ENCODE data around the gene ELF2.
"Not testable (repeated sequence)": the region's sequence is repeated elsewhere in the genome, so short reads cannot be mapped to it uniquely, and the experiment has no call there.

ELF2 gene
- 18.3 to 52.9 (median 32.7) reads per million in 17 experiments for total RNA-seq

- DNase-seq, result peak; percentile 94 to 97 (median 96)
Measured at GRCh38 chr4:139177049-139177868, at the start of gene ELF2. Gene ELF2 (minus strand): TSS chr4:139177218. CDS start chr4:139137701, 39,517 bp downstream.

DNA sequence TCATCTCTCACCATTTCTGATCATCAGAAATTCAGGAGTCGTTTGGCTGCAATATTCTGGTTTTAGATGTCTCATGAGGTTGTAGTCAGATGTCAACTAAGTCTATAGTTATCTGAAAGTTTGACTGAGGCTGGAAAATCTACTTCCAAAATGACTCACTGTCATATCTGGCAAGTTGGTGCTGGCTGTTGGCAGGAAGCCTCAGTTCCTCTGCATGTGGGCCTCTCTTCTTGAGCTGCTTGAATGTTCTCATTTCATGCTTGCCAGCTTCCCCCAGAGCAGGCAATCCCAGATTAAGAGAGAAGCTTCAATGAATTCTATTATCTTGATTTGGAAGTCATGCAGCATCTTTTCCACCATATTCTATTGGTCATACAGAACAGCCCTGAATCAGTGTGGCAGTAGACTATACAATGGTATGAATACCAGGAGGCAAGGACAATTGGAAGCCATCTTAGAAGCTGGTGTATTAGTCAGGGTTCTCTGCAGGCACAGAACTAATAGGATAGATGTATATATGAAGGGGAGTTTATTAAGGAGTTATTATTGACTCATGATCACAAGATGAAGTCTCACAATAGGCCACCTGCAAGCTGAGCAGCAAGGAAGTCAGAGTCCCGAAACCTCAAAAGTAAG lies 46.8 kb upstream of the ELF2 start:
- peak; percentile 54 to 72 (median 71) for DNase-seq

- DNase-seq, result no peak
Measured at GRCh38 chr4:139222215-139222614, 45.2 kb upstream of the ELF2 start.

DNA sequence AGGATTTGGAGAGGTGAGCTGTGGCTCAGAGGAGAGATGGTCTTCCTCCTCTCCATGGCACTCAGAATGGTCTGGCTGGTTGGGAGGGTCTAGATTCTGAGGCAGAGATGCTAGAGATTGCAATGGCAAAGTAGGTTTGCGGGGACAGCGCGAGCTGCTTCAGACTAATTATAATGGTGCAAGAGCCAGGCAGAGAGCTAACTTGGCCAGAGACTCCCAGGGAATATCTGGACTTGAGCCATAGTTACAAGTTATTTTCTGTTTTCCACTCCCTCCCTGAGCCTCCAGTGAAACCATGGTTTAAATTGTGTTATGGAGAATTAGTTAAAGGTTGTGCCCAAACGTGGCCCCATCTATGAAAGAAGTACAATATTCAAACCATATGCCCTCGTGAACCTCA lies 44.7 kb upstream of the ELF2 start:
- DNase-seq, result no peak

DNA sequence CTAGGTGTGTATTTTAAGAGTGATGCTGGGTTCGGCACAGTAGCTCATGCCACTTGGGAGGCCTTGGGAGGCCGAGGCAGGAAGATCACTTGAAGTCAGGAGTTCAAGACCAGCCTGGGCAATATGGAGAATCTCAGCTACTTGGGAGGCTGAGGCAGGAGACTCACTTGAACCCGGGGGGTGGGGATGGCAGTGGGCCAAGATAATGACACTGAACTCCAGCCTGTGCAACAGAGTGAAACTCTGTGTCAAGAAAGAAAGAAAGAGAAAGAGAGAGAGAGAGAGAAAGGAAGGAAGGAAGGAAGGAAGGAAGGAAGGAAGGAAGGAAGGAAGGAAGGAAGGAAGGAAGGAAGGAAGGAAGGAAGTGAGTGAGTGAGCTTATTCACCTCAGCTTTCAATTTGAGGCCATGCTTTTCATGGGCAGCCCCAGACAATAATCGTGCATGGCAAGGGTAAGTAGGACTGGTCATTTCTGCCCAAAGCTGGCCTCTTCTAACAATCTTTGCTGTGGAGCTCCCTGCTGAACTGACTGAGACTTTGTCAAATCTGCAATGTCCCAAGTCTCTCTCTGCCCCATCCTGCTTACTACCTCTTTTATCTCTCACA lies 42.5 kb upstream of the ELF2 start:
- DNase-seq, result no peak

- DNase-seq, result peak; percentile 75 to 90 (median 87)
Measured at GRCh38 chr4:139214039-139214534, 37.1 kb upstream of the ELF2 start.

GRCh38 chr4:139213633-139214032 lies 36.6 kb upstream of the ELF2 start:
- not testable (repeated sequence) for DNase-seq

DNA sequence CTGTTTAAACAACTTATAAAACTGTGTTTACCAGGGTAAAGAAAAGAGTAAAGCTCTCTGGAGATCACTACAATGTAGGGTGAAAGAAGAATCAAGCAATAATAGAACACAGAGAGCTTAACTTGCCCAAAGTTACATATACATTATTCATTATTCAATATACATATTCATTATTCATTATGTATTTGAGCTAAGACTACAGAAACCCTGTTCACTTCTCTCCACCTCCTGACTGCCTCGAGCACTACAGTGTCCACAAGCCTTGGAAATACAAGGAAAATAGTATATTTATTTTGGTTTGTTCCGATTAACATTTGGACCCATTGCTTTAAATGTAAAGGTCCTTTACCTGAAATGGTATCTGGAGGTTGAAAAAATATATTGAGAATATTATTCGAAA lies 35.9 kb upstream of the ELF2 start:
- no peak for DNase-seq

DNA sequence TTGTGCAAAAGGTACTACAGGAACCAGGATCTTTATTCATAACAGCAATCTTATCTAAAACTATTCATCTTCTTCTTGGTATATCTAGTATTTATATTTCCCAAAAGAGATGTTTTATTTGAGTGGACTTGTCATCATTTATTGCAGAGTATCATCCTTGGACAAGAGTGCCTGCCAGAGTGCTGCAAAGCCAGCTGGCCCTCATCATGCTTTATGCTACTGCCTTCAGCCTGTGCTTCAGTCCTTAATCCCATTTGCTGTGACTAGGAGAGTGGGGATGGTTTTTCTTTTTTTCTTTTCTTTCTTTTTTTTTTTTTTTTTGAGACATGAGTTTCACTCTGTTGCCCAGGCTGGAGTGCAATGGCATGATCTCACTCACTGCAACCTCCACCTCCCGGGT lies 33.5 kb upstream of the ELF2 start:
- DNase-seq, result no peak

DNA sequence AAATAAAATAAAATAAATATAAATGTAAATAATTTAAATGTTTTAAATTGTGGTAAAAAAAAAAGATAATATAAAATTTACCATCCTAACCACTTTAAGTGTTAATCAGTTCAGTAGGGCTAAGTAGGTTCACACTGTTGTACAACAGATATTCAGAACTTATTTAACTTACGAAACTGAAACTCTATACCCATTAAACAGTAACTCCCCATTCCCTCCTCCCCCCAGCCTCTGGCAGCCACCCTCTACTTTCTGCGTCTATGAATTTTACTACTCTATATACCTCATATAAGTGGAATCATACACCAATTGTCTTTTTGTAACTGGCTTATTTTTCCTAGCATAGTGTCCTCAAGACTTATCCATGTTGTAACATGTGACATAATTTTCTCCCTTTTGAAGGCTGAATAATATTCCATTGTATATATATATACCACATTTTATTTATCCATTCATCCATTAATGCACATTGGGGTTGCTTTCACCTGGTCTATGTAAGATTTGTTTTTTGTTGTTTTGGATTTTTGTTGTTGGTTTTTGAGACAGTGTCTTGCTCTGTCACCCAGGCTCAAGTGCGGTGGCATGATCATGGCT lies 32.5 kb upstream of the ELF2 start:
- DNase-seq, result no peak

DNA sequence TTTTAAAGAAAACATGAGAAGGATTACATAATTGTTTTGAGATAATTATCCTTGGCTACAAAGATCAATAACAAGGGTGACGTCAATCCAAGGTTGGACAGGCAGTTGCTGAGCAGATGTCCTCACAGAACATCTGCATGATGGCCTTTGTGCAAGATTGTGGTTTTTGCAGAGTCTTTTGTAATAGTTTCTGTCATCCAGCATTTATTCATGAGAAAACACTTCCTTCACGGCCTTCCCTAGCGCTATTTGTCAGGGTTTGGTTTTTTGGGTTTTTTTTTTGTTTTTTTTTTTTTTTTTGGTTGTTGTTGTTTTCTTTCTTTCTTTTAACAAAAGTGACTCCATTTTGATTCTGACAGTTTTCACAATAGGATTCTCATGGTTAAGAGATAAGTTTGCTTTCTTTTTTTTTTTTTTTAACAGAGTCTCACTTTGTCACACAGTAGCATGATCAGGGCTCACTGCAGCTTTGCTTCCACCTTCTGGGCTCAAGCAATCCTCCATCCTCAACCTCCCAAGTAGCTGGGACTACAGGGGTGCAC lies 31.5 kb upstream of the ELF2 start:
- DNase-seq, result peak; percentile 86 to 97 (median 90)

DNA sequence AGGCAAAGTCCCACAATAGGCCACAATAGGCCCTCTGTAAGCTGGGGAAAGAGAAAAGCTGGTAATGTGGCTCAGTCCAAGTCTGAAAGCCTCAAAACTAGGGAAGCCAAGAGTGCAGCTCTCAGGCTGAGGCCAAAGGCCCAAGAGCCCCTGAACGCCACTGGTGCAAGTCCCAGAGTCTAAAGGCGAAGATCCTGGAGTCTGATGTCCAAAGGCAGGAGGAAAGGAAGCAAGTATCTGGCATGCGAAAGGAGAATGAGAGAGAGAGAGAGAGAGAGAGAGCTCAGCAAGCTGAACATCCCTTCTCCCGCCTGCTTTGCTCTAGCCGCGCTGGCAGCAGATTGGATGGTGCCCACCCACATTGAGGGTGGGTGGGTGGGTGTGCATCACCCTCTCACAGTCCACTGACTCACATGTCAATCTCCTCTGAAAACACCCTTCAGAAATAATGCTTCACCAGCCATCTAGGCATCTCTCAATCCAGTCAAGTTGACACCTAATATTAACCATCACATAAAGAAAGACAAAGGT lies 30.9 kb upstream of the ELF2 start:
- DNase-seq, result peak in 2 of 4 experiments; percentile 32 to 72

- peak; percentile 41 to 58 (median 52) for DNase-seq
Measured at GRCh38 chr4:139207247-139207646, 30.2 kb upstream of the ELF2 start.

DNA sequence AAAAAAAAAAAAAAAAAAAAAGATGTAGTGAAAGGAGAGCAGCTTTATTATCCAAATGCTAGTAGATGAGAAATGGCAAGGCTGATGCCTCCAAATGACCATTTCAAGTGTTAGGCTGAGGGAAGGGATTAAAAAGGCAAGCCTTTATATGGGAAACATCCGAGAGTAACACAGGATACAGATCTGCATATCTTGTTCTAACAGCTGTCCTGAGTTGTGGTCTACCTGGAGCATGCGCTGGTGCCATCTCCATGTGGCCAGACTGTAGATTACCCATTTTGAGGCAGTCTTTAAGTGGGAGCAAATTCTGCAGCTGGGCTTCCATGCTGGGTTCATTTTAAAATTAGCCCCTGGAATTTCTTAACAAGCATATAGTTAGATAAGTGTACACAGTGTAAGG lies 26.0 kb upstream of the ELF2 start:
- no peak for DNase-seq

- DNase-seq, result no peak
Measured at GRCh38 chr4:139200506-139200905, 23.5 kb upstream of the ELF2 start.

DNA sequence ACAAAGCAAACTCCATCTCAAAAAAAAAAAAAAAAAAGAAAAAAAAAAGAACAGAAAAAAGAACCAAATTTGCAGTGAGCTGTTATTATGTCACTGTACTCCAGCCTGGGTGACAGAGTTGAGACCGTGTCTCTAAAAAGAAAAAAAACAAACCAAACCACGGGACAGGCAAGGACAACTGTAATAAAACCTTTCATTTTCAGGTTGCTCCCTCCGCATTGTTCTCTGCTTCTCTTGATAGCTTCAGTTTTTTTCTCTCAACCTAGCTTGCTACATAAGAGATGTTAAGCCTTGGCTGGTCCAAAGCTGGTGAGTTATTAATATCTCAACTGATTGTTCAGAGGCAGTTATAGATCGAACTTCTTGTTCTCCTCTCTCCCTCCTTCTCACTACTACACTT lies 23.1 kb upstream of the ELF2 start:
- DNase-seq, result no peak

DNA sequence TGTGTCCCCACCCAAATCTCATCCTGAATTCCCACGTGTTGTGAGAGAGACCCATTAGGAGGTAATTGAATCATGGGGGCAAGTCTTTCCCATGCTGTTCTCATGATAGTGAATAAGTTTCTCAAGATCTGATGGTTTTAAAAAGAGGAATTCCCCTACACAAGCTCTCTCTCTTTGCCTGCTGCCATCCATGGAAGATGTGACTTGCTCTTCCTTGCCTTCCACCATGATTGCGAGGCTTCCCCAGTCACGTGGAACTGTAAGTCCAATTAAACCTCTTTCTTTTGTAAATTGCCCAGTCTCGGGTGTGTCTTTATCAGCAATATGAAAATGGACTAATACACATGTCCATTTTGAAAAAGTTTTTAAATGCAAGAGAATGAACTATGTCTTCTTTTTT lies 20.2 kb upstream of the ELF2 start:
- DNase-seq, result not testable (repeated sequence)

GRCh38 chr4:139196462-139196861 lies 19.4 kb upstream of the ELF2 start:
- DNase-seq, result no peak

DNA sequence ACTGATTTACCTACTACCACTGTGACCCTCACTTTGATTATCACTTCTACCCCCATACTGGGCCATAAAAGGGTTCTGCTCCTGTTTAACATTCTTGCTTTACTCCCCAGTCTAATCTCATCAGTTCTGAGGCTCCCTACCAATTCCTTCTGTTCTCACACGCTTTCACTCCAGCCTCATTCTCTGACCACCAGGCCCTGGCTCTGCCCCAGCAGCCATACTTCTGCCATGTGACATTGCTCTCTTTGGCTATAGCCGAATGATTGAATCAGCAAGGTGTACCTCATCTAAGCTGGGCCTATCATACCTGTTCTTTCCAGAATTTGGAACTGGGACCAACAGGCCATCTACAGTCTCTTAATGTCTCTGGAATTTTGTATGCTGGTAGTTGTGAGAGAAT lies 14.4 kb upstream of the ELF2 start:
- DNase-seq, result peak in 1 of 4 experiments; percentile 26

- no peak for DNase-seq
Measured at GRCh38 chr4:139189972-139190371, 13.0 kb upstream of the ELF2 start.

DNA sequence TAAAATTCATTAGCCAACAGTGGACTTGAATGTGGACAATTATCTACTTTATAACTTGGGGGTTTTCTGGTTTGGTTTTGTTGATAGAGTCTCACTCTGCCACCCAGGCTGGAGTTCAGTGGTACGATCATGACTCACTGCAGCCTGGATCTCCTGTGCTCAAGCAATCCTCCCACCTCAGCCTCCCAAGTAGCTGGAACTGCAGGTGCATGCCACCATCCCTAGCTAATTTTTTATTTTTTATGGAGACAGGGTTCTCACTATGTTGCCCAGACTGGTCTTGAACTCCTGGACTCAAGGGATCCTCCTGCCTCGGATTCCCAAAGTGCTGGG lies 12.4 kb upstream of the ELF2 start:
- DNase-seq, result no peak

GRCh38 chr4:139188648-139189416 lies 11.8 kb upstream of the ELF2 start:
- DNase-seq, result peak; percentile 80 to 96 (median 90)

All from suppressor macrophage (primary cell).